Measurements from ENCODE around the gene WRNIP1. TPM values are rescaled to one million over a fixed set of nuclear protein-coding genes. Genes with fewer than 3 reads are reported as not detected.
"Not testable (repeated sequence)": the region's sequence is repeated elsewhere in the genome, so short reads cannot be mapped to it uniquely, and the experiment has no call there.

WRNIP1 gene
- total RNA-seq, 2 donors from 2014 or later, result 49.9 to 53.7 TPM

DNA sequence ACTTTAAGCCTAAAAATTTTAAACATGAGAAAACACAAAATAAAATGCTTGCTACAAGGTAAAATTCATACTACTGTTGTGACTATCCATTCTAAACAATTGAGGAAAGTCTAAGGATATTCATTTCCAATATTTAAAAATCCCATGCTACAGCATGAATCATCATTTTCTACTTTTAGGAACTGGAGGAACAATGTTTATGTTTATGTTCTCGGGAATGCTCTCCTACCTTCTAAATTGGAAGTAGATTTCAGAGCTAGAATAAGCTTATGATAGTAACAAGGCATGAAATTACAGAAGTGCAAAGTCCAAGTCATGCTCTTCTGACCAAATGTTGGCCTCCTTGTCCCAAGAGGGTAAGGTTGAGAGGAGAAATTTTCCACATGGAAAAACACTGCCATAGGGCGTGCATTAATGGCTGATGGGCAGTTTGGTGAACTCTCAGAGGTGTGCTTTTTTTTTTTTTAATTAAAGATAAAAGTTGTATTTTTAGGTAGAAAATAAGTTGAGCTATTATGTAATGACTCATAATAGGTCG, 8.4 kb upstream of the WRNIP1 start:
- TF ChIP-seq, protein P1, sequence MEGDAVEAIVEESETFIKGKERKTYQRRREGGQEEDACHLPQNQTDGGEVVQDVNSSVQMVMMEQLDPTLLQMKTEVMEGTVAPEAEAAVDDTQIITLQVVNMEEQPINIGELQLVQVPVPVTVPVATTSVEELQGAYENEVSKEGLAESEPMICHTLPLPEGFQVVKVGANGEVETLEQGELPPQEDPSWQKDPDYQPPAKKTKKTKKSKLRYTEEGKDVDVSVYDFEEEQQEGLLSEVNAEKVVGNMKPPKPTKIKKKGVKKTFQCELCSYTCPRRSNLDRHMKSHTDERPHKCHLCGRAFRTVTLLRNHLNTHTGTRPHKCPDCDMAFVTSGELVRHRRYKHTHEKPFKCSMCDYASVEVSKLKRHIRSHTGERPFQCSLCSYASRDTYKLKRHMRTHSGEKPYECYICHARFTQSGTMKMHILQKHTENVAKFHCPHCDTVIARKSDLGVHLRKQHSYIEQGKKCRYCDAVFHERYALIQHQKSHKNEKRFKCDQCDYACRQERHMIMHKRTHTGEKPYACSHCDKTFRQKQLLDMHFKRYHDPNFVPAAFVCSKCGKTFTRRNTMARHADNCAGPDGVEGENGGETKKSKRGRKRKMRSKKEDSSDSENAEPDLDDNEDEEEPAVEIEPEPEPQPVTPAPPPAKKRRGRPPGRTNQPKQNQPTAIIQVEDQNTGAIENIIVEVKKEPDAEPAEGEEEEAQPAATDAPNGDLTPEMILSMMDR (IDR thresholded peaks at IDR 0.05), result no peak
- no peak for DNase-seq
- intact Hi-C loops (cut with DNase I), result no loop called here
- no peaks in the 10 kb centered on the region for H3K27me3 ChIP-seq
- no peak overlapping the region for H3K4me3 ChIP-seq
- H3K36me3 ChIP-seq, result no peaks in the 10 kb centered on the region
- H3K9ac ChIP-seq (ENCODE audit: low read depth in 2 of 2, low read length in 2 of 2), result no peak overlapping the region
- no peaks in the 10 kb centered on the region for H3K9me3 ChIP-seq
- H3K27ac ChIP-seq, result no peak overlapping the region
- no peaks in the 10 kb centered on the region for H3K4me1 ChIP-seq

DNA sequence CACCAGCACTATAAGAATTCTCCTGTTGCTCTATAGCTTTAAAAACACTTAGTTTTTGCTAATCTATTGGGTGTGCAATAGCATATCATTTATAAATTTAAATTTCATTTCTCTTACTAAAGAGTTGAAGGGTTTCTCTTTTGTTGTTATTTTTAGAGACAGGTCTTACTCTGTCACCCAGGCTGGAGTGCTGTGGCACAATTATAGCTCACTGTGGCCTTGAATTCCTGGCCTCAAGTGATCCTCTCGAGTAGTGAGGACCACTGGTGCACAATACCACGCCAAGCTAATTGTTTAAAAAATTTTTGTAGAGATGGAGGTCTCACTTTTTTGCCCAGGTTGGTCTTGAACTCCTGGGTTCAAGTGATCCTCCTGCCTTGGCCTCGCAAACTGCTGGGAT, 6.2 kb upstream of the WRNIP1 start:
- Histone ChIP-seq H3K27me3 (no peaks in the 10 kb centered on the region), H3K27ac (no peak overlapping the region), H3K36me3 (no peaks in the 10 kb centered on the region), H3K4me3 (no peak overlapping the region), H3K9me3 (no peaks in the 10 kb centered on the region), H3K4me1 (no peaks in the 10 kb centered on the region), H3K9ac (ENCODE audit: low read depth in 2 of 2, low read length in 2 of 2) (no peak overlapping the region)
- TF ChIP-seq, protein P1 (IDR thresholded peaks at IDR 0.05), result no peak
- DNase-seq, result no peak
- intact Hi-C loops (cut with DNase I), result no loop called here

- H3K27me3 ChIP-seq, result no peaks in the 10 kb centered on the region
- TF ChIP-seq, protein P1 (IDR thresholded peaks at IDR 0.05), result peak; percentile 24
- intact Hi-C loops (cut with DNase I), result no loop called here
- no peak overlapping the region for H3K4me3 ChIP-seq
- no peaks in the 10 kb centered on the region for H3K4me1 ChIP-seq
- no peak overlapping the region for H3K27ac ChIP-seq
- no peaks in the 10 kb centered on the region for H3K36me3 ChIP-seq
- H3K9ac ChIP-seq (ENCODE audit: low read depth in 2 of 2, low read length in 2 of 2), result no peak overlapping the region
- H3K9me3 ChIP-seq, result no peaks in the 10 kb centered on the region
- no peak for DNase-seq
Observed at GRCh38 chr6:2760882-2761842, 4.0 kb upstream of the WRNIP1 start.

GRCh38 chr6:2762868-2763267, 2.3 kb upstream of the WRNIP1 start:
- H3K27me3 ChIP-seq; H3K4me1 ChIP-seq; H3K27ac ChIP-seq; intact Hi-C loops (cut with DNase I); H3K9ac ChIP-seq (ENCODE audit: low read depth in 2 of 2, low read length in 2 of 2); DNase-seq; H3K4me3 ChIP-seq; H3K9me3 ChIP-seq; H3K36me3 ChIP-seq: not testable (repeated sequence)

- no peak overlapping the region for H3K27ac ChIP-seq
- peak; percentile 30 for DNase-seq
- intact Hi-C loops (cut with DNase I), result no loop called here
Observed at GRCh38 chr6:2763345-2763841, 1.8 kb upstream of the WRNIP1 start.

More at GRCh38 chr6:2763345-2763841, 1.8 kb upstream of the WRNIP1 start:
- TF ChIP-seq, protein P1 (IDR thresholded peaks at IDR 0.05), result no peak
- no peaks in the 10 kb centered on the region for H3K27me3 ChIP-seq
- no peaks in the 10 kb centered on the region for H3K9me3 ChIP-seq
- H3K4me1 ChIP-seq, result peaks cover 11% of the 10 kb centered on the region
- no peaks in the 10 kb centered on the region for H3K36me3 ChIP-seq
- H3K9ac ChIP-seq (ENCODE audit: low read depth in 2 of 2, low read length in 2 of 2), result no peak overlapping the region
- no peak overlapping the region for H3K4me3 ChIP-seq
